ENCODE data around the gene PELI1. TPM values are rescaled to one million over a fixed set of nuclear protein-coding genes. Genes with fewer than 3 reads are reported as not detected.

Gene PELI1
- total RNA-seq, 1 experiment from 2014 or later: 37.3 TPM

GRCh38 chr2:64139956-64140355 lies 4.3 kb downstream of the PELI1 start:
- Histone ChIP-seq H3K36me3 (replicated peaks; ENCODE audit: control insufficient read depth, insufficient read depth, low read length) (no peaks in the 10 kb centered on the region), H3K27me3 (ENCODE audit: control insufficient read depth, insufficient read depth, low read length) (no peaks in the 10 kb centered on the region), H3K4me3 (ENCODE audit: insufficient read depth, low read depth, low read length) (no peak overlapping the region)
- no peak for DNase-seq

GRCh38 chr2:64137996-64138395 lies 6.2 kb downstream of the PELI1 start:
- DNase-seq: no peak
- Histone ChIP-seq H3K27me3 (ENCODE audit: control insufficient read depth, insufficient read depth, low read length) (no peaks in the 10 kb centered on the region), H3K36me3 (replicated peaks; ENCODE audit: control insufficient read depth, insufficient read depth, low read length) (no peaks in the 10 kb centered on the region)

GRCh38 chr2:64137567-64137966 lies 6.7 kb downstream of the PELI1 start:
- Histone ChIP-seq H3K27me3 (ENCODE audit: control insufficient read depth, insufficient read depth, low read length) (no peaks in the 10 kb centered on the region), H3K36me3 (replicated peaks; ENCODE audit: control insufficient read depth, insufficient read depth, low read length) (no peaks in the 10 kb centered on the region), H3K4me3 (ENCODE audit: insufficient read depth, low read depth, low read length) (no peak overlapping the region)
- DNase-seq: no peak

More at GRCh38 chr2:64137996-64138395, 6.2 kb downstream of the PELI1 start:
- no peak overlapping the region for H3K4me3 ChIP-seq (ENCODE audit: insufficient read depth, low read depth, low read length)

- DNase-seq: no peak
- Histone ChIP-seq H3K36me3 (replicated peaks; ENCODE audit: control insufficient read depth, insufficient read depth, low read length) (no peaks in the 10 kb centered on the region), H3K4me3 (ENCODE audit: insufficient read depth, low read depth, low read length) (no peak overlapping the region), H3K27me3 (ENCODE audit: control insufficient read depth, insufficient read depth, low read length) (no peaks in the 10 kb centered on the region)
These were observed 8.8 kb downstream of the PELI1 start for GRCh38 chr2:64135421-64135820.

GRCh38 chr2:64134813-64135212 lies 9.4 kb downstream of the PELI1 start:
- no peaks in the 10 kb centered on the region for H3K27me3 ChIP-seq (ENCODE audit: control insufficient read depth, insufficient read depth, low read length)
- no peak overlapping the region for H3K4me3 ChIP-seq (ENCODE audit: insufficient read depth, low read depth, low read length)
- no peak for DNase-seq
- H3K36me3 ChIP-seq (replicated peaks; ENCODE audit: control insufficient read depth, insufficient read depth, low read length): no peaks in the 10 kb centered on the region

GRCh38 chr2:64133828-64134227 lies 10.4 kb downstream of the PELI1 start:
- DNase-seq: no peak
- Histone ChIP-seq H3K36me3 (replicated peaks; ENCODE audit: control insufficient read depth, insufficient read depth, low read length) (no peaks in the 10 kb centered on the region), H3K4me3 (ENCODE audit: insufficient read depth, low read depth, low read length) (no peak overlapping the region)

GRCh38 chr2:64133354-64133753 lies 10.9 kb downstream of the PELI1 start:
- no peaks in the 10 kb centered on the region for H3K27me3 ChIP-seq (ENCODE audit: control insufficient read depth, insufficient read depth, low read length)
- no peaks in the 10 kb centered on the region for H3K36me3 ChIP-seq (replicated peaks; ENCODE audit: control insufficient read depth, insufficient read depth, low read length)
- H3K4me3 ChIP-seq (ENCODE audit: insufficient read depth, low read depth, low read length): no peak overlapping the region
- no peak for DNase-seq

More at GRCh38 chr2:64133828-64134227, 10.4 kb downstream of the PELI1 start:
- no peaks in the 10 kb centered on the region for H3K27me3 ChIP-seq (ENCODE audit: control insufficient read depth, insufficient read depth, low read length)

GRCh38 chr2:64130333-64130732 lies 13.9 kb downstream of the PELI1 start:
- H3K4me3 ChIP-seq (ENCODE audit: insufficient read depth, low read depth, low read length): no peak overlapping the region
- H3K27me3 ChIP-seq (ENCODE audit: control insufficient read depth, insufficient read depth, low read length): no peaks in the 10 kb centered on the region
- H3K36me3 ChIP-seq (replicated peaks; ENCODE audit: control insufficient read depth, insufficient read depth, low read length): no peaks in the 10 kb centered on the region
- DNase-seq: no peak

- Histone ChIP-seq H3K36me3 (replicated peaks; ENCODE audit: control insufficient read depth, insufficient read depth, low read length) (no peaks in the 10 kb centered on the region), H3K27me3 (ENCODE audit: control insufficient read depth, insufficient read depth, low read length) (no peaks in the 10 kb centered on the region), H3K4me3 (ENCODE audit: insufficient read depth, low read depth, low read length) (no peak overlapping the region)
- DNase-seq: no peak
These were observed 15.3 kb downstream of the PELI1 start for GRCh38 chr2:64128943-64129391.

- no peaks in the 10 kb centered on the region for H3K27me3 ChIP-seq (ENCODE audit: control insufficient read depth, insufficient read depth, low read length)
- DNase-seq: no peak
These were observed 15.8 kb downstream of the PELI1 start for GRCh38 chr2:64128406-64128805.

GRCh38 chr2:64127119-64127518 lies 17.1 kb downstream of the PELI1 start:
- no peak for DNase-seq
- H3K4me3 ChIP-seq (ENCODE audit: insufficient read depth, low read depth, low read length): no peak overlapping the region
- H3K27me3 ChIP-seq (ENCODE audit: control insufficient read depth, insufficient read depth, low read length): no peaks in the 10 kb centered on the region
- no peaks in the 10 kb centered on the region for H3K36me3 ChIP-seq (replicated peaks; ENCODE audit: control insufficient read depth, insufficient read depth, low read length)

More at GRCh38 chr2:64128406-64128805, 15.8 kb downstream of the PELI1 start:
- Histone ChIP-seq H3K4me3 (ENCODE audit: insufficient read depth, low read depth, low read length) (no peak overlapping the region), H3K36me3 (replicated peaks; ENCODE audit: control insufficient read depth, insufficient read depth, low read length) (no peaks in the 10 kb centered on the region)

GRCh38 chr2:64126601-64127000 lies 17.6 kb downstream of the PELI1 start:
- Histone ChIP-seq H3K27me3 (ENCODE audit: control insufficient read depth, insufficient read depth, low read length) (no peaks in the 10 kb centered on the region), H3K36me3 (replicated peaks; ENCODE audit: control insufficient read depth, insufficient read depth, low read length) (no peaks in the 10 kb centered on the region), H3K4me3 (ENCODE audit: insufficient read depth, low read depth, low read length) (no peak overlapping the region)
- no peak for DNase-seq

GRCh38 chr2:64124571-64124970 lies 19.6 kb downstream of the PELI1 start:
- Histone ChIP-seq H3K36me3 (replicated peaks; ENCODE audit: control insufficient read depth, insufficient read depth, low read length) (no peaks in the 10 kb centered on the region), H3K4me3 (ENCODE audit: insufficient read depth, low read depth, low read length) (no peak overlapping the region), H3K27me3 (ENCODE audit: control insufficient read depth, insufficient read depth, low read length) (no peaks in the 10 kb centered on the region)
- DNase-seq: no peak

GRCh38 chr2:64124168-64124567 lies 20.1 kb downstream of the PELI1 start:
- no peaks in the 10 kb centered on the region for H3K27me3 ChIP-seq (ENCODE audit: control insufficient read depth, insufficient read depth, low read length)
- H3K4me3 ChIP-seq (ENCODE audit: insufficient read depth, low read depth, low read length): no peak overlapping the region
- DNase-seq: no peak

GRCh38 chr2:64123740-64124139 lies 20.5 kb downstream of the PELI1 start:
- Histone ChIP-seq H3K36me3 (replicated peaks; ENCODE audit: control insufficient read depth, insufficient read depth, low read length) (no peaks in the 10 kb centered on the region), H3K4me3 (ENCODE audit: insufficient read depth, low read depth, low read length) (no peak overlapping the region), H3K27me3 (ENCODE audit: control insufficient read depth, insufficient read depth, low read length) (no peaks in the 10 kb centered on the region)
- DNase-seq: no peak

More at GRCh38 chr2:64124168-64124567, 20.1 kb downstream of the PELI1 start:
- H3K36me3 ChIP-seq (replicated peaks; ENCODE audit: control insufficient read depth, insufficient read depth, low read length): no peaks in the 10 kb centered on the region

- Histone ChIP-seq H3K27me3 (ENCODE audit: control insufficient read depth, insufficient read depth, low read length) (no peaks in the 10 kb centered on the region), H3K4me3 (ENCODE audit: insufficient read depth, low read depth, low read length) (no peak overlapping the region), H3K36me3 (replicated peaks; ENCODE audit: control insufficient read depth, insufficient read depth, low read length) (no peaks in the 10 kb centered on the region)
- DNase-seq: no peak
These were observed 21.9 kb downstream of the PELI1 start for GRCh38 chr2:64122358-64122757.
